Measurements from ENCODE around the gene DIO3.

The DIO3 gene

DNA sequence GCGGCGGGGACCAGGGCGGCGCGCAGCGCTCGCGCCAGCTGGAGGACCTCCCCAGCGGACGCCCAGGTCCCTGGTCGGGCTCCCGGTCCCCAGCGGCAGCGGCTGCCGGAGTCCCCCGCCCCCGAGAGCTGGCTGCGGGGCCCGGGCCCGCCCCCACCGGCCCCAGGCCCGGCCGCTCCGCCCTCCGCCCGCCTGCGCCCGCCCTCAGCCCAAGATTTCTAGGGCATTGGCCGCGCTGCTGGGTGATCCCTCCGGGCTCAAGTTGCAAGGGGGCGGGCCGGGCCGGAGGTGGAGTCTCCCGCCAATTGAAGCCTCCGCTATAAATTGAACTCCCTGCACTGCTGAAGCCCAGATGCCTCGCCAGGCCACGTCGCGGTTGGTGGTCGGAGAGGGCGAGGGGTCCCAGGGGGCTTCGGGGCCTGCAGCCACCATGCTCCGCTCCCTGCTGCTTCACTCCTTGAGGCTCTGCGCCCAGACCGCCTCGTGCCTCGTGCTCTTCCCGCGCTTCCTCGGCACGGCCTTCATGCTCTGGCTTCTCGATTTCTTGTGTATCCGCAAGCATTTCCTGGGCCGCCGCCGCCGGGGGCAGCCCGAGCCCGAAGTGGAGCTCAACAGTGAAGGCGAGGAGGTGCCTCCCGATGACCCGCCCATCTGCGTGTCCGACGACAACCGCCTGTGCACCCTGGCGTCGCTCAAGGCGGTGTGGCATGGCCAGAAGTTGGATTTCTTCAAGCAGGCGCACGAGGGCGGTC, at the start of gene DIO3:
Gene DIO3, plus strand, starts transcription at position 351 of the 752 bp plus-strand sequence.
- no peak for DNase-seq

- DNase-seq = no peak
These were observed 49.5 kb upstream of the DIO3 start for GRCh38 chr14:101511620-101512375.

GRCh38 chr14:101512376-101512695, 49.0 kb upstream of the DIO3 start:
- DNase-seq = no peak

DNA sequence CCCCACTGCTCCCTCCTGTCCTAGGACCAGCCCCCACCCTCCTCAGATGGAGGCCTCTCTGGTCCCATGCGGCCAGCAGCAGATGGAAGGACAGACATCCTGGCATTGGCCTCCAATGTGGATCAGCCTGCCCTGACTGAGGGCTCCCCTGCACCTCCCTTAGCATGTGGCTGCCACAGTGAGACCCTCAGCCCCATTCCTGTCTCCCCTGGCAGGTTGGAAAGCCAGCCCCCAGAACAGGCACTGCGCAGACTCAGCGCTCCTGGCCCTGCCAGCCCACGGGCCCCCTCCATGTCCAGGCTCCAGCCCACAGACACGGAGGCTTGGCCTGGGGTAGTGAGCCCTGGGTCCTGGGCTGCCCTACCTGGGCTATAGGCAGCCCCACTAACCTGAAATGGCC, 47.2 kb upstream of the DIO3 start:
- DNase-seq = no peak

- no peak for DNase-seq
These were observed 44.9 kb upstream of the DIO3 start for GRCh38 chr14:101516401-101516800.

- DNase-seq = no peak
These were observed 42.5 kb upstream of the DIO3 start for GRCh38 chr14:101518611-101519473.

GRCh38 chr14:101520621-101521472, 40.4 kb upstream of the DIO3 start:
- DNase-seq = no peak

DNA sequence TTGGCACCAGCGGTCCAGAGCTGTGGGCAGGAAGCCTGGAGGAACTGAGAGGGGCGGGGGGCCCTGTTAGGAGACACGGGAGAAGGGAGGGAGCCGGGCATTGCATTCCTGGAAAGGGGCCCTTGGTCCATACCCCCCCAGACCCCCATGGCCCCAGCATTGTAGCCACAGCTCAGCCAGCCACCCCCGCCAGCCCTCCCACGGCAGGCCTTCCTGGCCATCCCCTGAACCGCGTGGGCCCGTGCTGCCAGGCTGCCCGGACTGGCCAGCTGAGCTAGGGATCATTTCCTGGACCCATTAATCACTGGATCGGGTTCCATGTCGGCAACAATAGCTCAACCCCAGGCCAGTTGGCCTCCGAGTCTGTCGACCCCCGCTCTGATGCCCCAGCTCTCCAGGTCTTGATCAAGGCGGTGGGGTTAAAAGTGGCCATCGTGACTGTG, 39.8 kb upstream of the DIO3 start:
- DNase-seq = no peak

GRCh38 chr14:101521978-101522377, 39.3 kb upstream of the DIO3 start:
- no peak for DNase-seq

DNA sequence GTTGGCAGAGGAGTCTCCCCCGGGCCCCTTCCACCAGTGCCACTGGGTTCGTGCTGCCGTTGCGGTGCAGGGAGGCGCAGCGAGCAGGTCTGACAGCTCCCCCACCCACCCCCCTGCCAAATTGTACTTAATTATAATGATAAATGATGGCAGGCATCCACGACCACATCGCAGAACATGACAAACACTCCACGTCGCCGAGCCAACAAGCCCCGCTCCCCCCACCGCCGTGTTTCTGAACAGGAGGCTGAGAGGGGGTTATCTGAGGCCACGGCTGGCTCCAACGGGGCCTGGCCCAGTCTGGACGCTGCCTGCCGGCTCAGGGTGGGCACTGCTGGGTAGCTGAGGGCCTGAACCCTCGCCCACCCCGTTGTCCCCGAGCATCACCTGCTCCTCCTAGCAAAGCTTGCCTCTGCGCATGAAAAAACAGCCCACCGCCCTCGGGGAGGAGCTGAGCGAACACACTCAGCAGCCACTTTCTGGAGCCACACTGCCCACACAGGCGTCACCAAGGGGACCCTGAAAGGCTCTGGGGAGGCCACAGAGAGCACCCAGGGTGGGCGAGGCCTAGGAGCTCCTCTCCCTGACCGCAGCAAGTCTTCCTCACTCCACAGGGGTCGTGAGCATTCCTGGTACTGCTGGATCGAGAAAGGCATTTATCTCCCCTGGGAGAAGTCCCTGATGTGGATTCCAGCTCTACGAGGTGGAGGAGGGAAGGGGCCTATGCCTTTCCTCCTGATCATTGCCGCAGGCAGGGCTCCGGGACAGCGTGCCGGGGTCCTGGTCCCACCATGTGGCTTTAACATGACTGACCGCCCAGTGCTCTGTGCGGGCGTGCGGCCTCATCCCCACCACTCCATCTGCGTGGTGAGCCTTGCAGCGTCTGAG, 35.4 kb upstream of the DIO3 start:
- no peak for DNase-seq

DNA sequence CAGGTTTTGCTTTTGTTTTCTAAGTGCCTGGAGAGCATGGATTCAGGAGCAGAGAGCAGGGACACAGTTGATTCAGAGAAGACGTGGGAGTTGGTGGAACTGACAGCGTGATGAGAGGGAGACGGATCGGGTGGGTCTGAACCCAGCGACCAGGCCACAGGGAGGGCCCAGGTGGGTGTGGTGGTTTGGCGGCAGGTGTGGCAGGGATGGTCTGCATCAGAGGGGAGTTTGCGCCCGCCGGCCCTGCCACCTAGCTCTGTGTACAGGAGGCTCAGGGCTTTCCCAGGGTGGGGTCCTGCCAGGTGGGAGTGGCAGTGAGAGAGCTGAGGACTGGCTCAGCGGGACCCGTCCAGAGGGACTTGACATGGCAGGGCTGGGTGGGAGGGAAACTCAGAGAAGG, 33.3 kb upstream of the DIO3 start:
- no peak for DNase-seq

DNA sequence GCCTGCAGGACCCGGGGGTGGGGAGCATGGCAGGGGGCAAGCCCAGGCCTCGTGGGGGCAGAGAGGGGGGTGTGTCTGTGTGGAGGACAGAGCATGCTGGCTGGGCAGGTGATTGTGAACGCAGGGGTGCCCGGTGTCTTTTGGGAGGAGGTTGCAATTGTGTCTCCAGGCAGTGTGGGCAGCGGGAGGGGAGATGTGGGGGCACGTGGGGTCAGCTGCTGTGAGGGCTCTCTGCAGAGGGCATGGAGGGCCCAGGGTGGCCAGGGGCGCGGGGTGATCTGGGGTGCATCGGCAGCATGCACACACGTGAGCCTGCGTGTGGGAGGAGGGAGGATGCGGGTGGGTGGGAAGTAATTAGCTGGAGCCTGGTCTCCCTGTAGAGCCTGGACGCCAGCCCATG, 32.2 kb upstream of the DIO3 start:
- no peak for DNase-seq

DNA sequence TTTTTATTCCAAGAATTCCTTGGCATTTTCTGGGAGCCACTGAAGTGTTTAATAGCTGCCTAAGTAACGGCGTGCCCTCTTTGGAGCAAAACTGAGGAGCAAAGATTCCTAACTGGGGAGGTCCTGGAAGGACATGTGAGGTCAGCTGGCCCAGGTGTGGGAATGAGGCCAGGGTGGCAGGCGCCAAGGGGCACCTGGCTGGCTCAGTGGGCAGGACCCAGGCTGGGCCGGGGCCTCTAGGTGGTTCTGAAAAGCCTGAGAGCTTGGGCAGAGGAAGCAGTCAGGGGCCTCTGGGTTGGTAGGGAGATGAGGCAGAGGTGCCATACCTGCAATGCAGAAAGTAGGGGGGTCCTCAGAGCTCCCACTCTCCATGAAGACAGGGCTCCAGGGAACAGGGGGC, 27.1 kb upstream of the DIO3 start:
- no peak for DNase-seq

GRCh38 chr14:101535232-101535631, 26.1 kb upstream of the DIO3 start:
- DNase-seq = peak; percentile 14

- DNase-seq = no peak
These were observed 25.5 kb upstream of the DIO3 start for GRCh38 chr14:101535701-101536207.

- DNase-seq = no peak
These were observed 24.0 kb upstream of the DIO3 start for GRCh38 chr14:101537286-101537685.

DNA sequence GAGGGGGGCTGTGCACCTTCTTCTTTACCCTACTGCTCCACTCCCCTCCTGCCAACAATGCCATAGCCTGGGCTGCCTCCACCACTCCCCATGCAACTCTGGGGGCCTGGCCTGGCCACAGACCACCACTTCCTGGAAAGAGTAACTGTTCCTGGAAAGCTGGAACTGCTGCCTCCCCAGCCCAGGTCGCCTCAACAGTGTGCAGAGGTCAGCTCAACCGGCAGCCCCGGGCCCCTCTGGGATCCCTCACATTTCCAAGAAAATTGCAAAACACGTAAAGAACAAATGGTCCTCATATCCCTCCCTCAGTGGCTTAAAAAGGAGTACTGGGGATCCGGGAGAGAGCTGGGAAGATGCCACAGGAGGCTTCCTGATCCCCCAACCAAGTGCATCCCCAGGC, 22.4 kb upstream of the DIO3 start:
- DNase-seq = no peak

- no peak for DNase-seq
These were observed 21.4 kb upstream of the DIO3 start for GRCh38 chr14:101539880-101540279.

- no peak for DNase-seq
These were observed 20.5 kb upstream of the DIO3 start for GRCh38 chr14:101540481-101541462.

GRCh38 chr14:101542391-101542790, 18.9 kb upstream of the DIO3 start:
- DNase-seq = no peak

All from CD4-positive, alpha-beta T cell treated with Interferon gamma for 1 hour (primary cell).